ENCODE data around the gene INS.

- TF ChIP-seq CTCF (IDR thresholded peaks at IDR 0.05) (no peak), POLR2A (IDR thresholded peaks at IDR 0.05) (no peak)
Observed at GRCh38 chr11:2116680-2117079, 44.3 kb downstream of the INS start.

Data from body of pancreas (tissue), 4 donors.